Endodermal cell (in vitro differentiated cells): Measurements from ENCODE around the gene SETDB2. TPM values are rescaled to one million over a fixed set of nuclear protein-coding genes. Genes with fewer than 3 reads are reported as not detected.

Experiments used
- DNase-seq: peaks from one replicate; pipeline ENCODE4 v3.0.0-alpha.2; 2017
- H3K27ac ChIP-seq: 2 replicates; pipeline ENCODE4 v1.5.1; 2013; ENCODE audit warnings: mild to moderate bottlenecking, low read depth, low read length, moderate library complexity
- H3K27me3 ChIP-seq: 2 replicates; pipeline ENCODE4 v1.6.1; 2013; ENCODE audit warnings: mild to moderate bottlenecking, low read length, moderate library complexity; ENCODE audit not compliant: insufficient read depth, control insufficient read depth, poor library complexity, severe bottlenecking
- H3K36me3 ChIP-seq: 2 replicates; pipeline ENCODE4 v1.7.0; 2013; ENCODE audit warnings: mild to moderate bottlenecking, low read length, moderate library complexity; ENCODE audit not compliant: control insufficient read depth, insufficient read depth
- H3K4me1 ChIP-seq: one replicate; pipeline ENCODE4 v1.7.0; 2013; ENCODE audit warnings: low read length; ENCODE audit not compliant: control insufficient read depth, insufficient read depth
- H3K4me3 ChIP-seq: 2 replicates; pipeline ENCODE4 v1.5.1; 2013; ENCODE audit warnings: mild to moderate bottlenecking, low read length, moderate library complexity
- H3K9ac ChIP-seq: 2 replicates; pipeline ENCODE4 v1.6.1; 2013; ENCODE audit warnings: mild to moderate bottlenecking, low read length, moderate library complexity; ENCODE audit not compliant: poor library complexity, severe bottlenecking; ENCODE audit errors: extremely low read depth
- H3K9me3 ChIP-seq: 2 replicates; pipeline ENCODE4 v1.6.1; 2013; ENCODE audit warnings: mild to moderate bottlenecking, low read length, moderate library complexity; ENCODE audit not compliant: control insufficient read depth
- H3K27ac Mint-ChIP-seq: 2 replicates; pipeline ENCODE4 v1.8.0; 2020; ENCODE audit warnings: mixed read lengths
- H3K27me3 Mint-ChIP-seq: 2 replicates; pipeline ENCODE4 v1.8.0; 2021; ENCODE audit warnings: mild to moderate bottlenecking, mixed read lengths; ENCODE audit not compliant: insufficient read depth
- H3K36me3 Mint-ChIP-seq: 2 replicates; pipeline ENCODE4 v1.8.0; 2020; ENCODE audit warnings: low read depth, mixed read lengths
- H3K4me1 Mint-ChIP-seq: 2 replicates; pipeline ENCODE4 v1.8.0; 2020; ENCODE audit warnings: mixed read lengths
- H3K4me3 Mint-ChIP-seq: 2 replicates; pipeline ENCODE4 v1.8.0; 2020; ENCODE audit warnings: mild to moderate bottlenecking, moderate library complexity, mixed read lengths
- H3K9me3 Mint-ChIP-seq: 2 replicates; pipeline ENCODE4 v1.8.0; 2020; ENCODE audit warnings: mild to moderate bottlenecking, mixed read lengths
- CTCF ChIP-seq: fragments of 200-600 bp; sonication (generic); conservative IDR thresholded peaks from 2 replicates; pipeline ENCODE4 v1.5.0; 2021; ENCODE audit warnings: antibody characterized with exemption, mild to moderate bottlenecking
- WGBS, 2 experiments: methylation state at CpG; one replicate each; pipeline versions ENCODE4 v1.1.5 to v1.1.7; 2013; ENCODE audit warnings: missing lambda C conversion rate in 2 of 2, mixed read lengths in 1 of 2; ENCODE audit not compliant: insufficient coverage in 1 of 2, insufficient read length in 1 of 2; 5-methylcytosine and 5-hydroxymethylcytosine counted together
- total RNA-seq, 2 donors: library from RNA; stranded (reverse); fragmentation: NEBNext Ultra II Directional in 1 of 2; extraction: Animal tissue kit (Norgen Biotek cat#: 25700) in 1 of 2; gene quantifications; 2 replicates in 1 of 2; 3 replicates in 1 of 2; pipeline ENCODE4 v1.2.1, GENCODE V29; 2021

Gene SETDB2
- total RNA-seq, 2 donors from 2014 or later: 7.8 to 9.5 TPM

DNA sequence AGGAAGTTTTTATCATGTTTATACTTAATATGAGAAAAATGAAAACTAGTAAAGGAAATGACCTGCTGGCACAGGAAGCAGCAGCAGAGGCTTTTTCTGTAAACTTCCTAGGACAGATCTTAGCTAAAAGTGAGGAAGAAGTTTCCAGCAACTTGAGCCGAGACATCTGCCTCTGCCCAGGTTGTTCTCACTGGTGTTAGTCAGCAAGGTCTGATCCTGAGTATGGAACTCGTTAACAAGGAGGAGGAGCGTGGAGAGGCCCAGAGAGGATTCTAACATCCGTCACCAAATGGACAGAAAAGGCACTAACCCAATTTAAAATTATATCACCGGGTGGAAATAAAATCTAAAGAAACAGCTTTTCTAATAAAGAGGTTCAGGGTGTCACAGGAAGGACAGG is 95.2 kb downstream of the SETDB2 start:
- peaks cover 86% of the 10 kb centered on the region for H3K36me3 ChIP-seq

DNA sequence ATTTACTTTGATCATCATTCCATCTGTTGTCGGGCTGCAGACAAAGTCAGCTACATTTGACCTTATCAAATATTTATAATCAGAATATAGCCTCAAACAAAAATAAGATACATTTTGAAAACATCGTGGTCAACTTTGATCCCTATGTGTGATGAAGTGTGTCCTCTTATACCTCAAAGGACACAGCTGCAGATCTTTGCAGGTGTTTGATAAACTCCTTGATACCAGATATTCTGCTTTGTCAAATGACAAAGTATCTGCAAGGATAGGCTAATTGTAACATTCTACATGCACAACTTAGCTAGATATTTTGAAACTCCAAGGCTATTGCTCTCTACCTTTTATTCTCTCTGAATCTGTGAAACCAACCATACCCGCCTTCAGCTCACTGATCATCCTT is 95.7 kb downstream of the SETDB2 start:
- H3K36me3 Mint-ChIP-seq: peaks cover 73% of the 10 kb centered on the region
- no peak overlapping the region for H3K4me3 ChIP-seq
- no peak overlapping the region for H3K9ac ChIP-seq
- H3K27ac Mint-ChIP-seq: peak overlapping the region; percentile 27
- no peak overlapping the region for H3K27ac ChIP-seq
- TF ChIP-seq CTCF: no peak
- WGBS, 2 experiments: 90 to 95% methylated on average over 3 of the region's 3 CpGs
- no peak for DNase-seq
- H3K4me1 ChIP-seq: no peaks in the 10 kb centered on the region
- no peak overlapping the region for H3K4me3 Mint-ChIP-seq
- peaks cover 87% of the 10 kb centered on the region for H3K36me3 ChIP-seq
- no peaks in the 10 kb centered on the region for H3K9me3 ChIP-seq
- H3K27me3 ChIP-seq: no peaks in the 10 kb centered on the region
- no peaks in the 10 kb centered on the region for H3K9me3 Mint-ChIP-seq
- H3K27me3 Mint-ChIP-seq: no peaks in the 10 kb centered on the region
- H3K4me1 Mint-ChIP-seq: no peaks in the 10 kb centered on the region

More for the DNA sequence above, 95.2 kb downstream of the SETDB2 start:
- TF ChIP-seq CTCF: no peak
- peaks cover 71% of the 10 kb centered on the region for H3K36me3 Mint-ChIP-seq
- Histone ChIP-seq H3K27ac (no peak overlapping the region), H3K9me3 (no peaks in the 10 kb centered on the region), H3K4me3 (no peak overlapping the region), H3K4me1 (no peaks in the 10 kb centered on the region), H3K9ac (no peak overlapping the region), H3K27me3 (no peaks in the 10 kb centered on the region)
- no peak for DNase-seq
- H3K4me3 Mint-ChIP-seq: no peak overlapping the region
- no peak overlapping the region for H3K27ac Mint-ChIP-seq
- no peaks in the 10 kb centered on the region for H3K4me1 Mint-ChIP-seq
- 96% methylated on average over 3 to 5 of the region's 5 CpGs for WGBS, 2 experiments
- H3K27me3 Mint-ChIP-seq: no peaks in the 10 kb centered on the region
- no peaks in the 10 kb centered on the region for H3K9me3 Mint-ChIP-seq

- no peak for DNase-seq
- H3K27me3 ChIP-seq: no peaks in the 10 kb centered on the region
- no peak overlapping the region for H3K9ac ChIP-seq
- peaks cover 86% of the 10 kb centered on the region for H3K36me3 ChIP-seq
- WGBS, 2 experiments: 86 to 95% methylated on average over 6 to 7 of the region's 7 CpGs
- H3K4me3 ChIP-seq: no peak overlapping the region
- peaks cover 5% of the 10 kb centered on the region for H3K4me1 Mint-ChIP-seq
- H3K27ac ChIP-seq: no peak overlapping the region
- no peaks in the 10 kb centered on the region for H3K27me3 Mint-ChIP-seq
- no peak overlapping the region for H3K4me3 Mint-ChIP-seq
- no peak for TF ChIP-seq CTCF
- no peaks in the 10 kb centered on the region for H3K4me1 ChIP-seq
- H3K9me3 ChIP-seq: no peaks in the 10 kb centered on the region
- H3K9me3 Mint-ChIP-seq: no peaks in the 10 kb centered on the region
- H3K27ac Mint-ChIP-seq: peak overlapping the region; percentile 27
- H3K36me3 Mint-ChIP-seq: peaks cover 72% of the 10 kb centered on the region
Observed at GRCh38 chr13:49540552-49540951, 96.5 kb downstream of the SETDB2 start.
